NOMO-1 treated with dmso at 0.1 percent for 144 hours (cell line): ENCODE data around the gene RALA.
A peak's percentile ranks its signal among the peaks of the same experiment; 100 is the strongest.

Source experiments
- DNase-seq: peaks from one replicate; lab custom pipeline; 2025; ENCODE audit not compliant: unreplicated experiment; lab: John Stamatoyannopoulos, UW

Gene RALA

DNA sequence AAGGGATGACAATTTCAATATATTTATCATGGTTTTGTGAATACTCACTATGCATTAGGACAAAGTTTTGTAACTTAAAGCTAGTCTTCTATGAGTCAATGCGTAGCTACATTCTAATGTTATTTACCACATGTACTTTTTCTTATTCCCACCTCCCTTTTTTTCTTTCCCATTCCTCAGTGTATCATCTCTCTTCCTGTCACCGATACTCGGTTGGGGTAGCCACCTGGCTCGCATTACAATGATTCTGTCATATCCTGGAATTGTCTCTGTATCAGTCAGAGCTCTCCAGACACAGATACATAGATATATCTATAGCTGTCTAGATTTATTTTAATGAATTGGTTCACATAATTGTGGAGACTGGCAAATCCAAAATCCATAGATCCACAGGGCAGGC is 9.8 kb upstream of the RALA start:
- DNase-seq = no peak

DNA sequence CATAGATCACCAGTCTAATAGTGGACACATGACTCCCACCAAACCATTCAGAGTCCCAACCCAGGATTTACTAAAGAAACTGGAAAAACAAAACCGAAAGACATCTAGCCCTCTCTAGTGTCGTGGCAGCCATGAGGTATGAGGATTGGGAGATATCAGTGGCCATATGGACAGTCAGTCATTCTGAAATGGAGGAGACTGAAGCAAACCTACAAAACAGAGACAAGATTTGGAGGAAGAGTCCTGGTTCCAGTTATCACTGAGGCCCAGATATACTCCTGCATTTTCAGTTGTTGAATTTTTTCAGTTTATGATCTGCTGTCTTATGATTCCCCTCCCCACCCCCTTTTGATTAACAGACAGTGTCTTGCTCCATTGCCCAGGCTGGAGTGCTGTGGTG is 9.1 kb upstream of the RALA start:
- DNase-seq = no peak

DNA sequence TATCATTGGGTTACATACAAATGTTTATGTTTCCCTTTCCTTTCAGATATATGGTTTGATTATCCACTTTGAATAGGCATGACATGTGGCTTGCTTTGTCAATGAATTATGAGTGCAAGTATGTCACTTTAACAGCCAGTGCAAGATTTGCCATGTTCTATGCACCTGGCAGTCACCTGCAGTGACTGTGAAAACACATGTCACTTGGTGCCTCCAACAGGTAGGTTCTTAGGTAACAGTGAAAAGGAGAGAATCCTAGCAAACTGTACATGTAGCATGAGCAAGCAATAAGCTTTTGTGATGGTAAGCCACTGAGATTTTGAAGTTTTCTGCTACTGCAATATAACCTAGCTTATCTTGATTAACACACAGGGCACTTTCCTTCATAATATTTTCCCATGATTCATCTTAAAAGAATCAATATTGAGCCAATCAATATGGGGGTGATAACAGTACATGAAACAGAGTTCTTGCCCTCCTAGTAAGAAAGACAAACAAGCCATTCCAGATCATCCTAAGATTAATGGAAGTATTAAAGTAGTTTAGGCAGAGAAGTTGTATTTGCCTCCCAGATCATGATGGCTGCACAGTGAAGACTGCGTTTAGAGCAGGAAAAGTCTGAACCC is 7.9 kb upstream of the RALA start:
- no peak for DNase-seq

GRCh38 chr7:39616138-39616537 is 7.2 kb upstream of the RALA start:
- DNase-seq = no peak

DNA sequence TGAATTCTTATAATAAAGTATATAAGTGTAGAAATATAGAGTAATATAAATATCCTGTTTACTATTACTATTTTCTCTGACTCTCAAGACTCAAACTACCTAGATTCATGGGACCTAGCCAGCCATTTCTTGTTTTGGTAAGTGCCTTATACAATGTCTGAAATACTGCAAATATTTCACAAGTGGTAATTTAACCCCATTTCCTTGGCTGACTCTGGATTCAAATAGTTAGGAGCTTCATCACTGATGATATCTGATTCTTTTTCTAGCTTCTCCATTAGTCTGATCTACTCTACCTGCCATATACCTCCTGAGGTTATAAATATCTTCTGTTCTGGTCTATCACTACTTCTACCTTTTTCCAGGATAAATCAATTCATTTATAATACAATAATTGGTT is 6.4 kb upstream of the RALA start:
- DNase-seq = no peak

DNA sequence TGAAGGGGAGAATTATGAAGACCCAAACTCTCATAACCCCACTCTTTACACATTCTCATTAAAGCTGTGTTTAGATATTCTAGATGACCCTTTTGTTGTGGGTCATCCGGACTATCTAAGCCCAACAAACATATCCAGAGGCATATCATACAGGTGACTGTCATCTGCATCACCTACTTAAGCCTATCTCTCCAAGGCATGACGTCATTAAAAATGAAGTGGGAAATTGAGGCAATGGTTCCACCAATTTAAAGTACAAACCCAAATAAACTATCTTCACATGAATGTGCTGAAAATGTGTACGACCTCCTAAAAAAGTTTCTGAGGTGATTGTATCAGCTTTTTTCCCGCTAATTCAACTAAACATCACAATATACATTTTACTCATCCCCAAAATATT is 4.5 kb upstream of the RALA start:
- no peak for DNase-seq

DNA sequence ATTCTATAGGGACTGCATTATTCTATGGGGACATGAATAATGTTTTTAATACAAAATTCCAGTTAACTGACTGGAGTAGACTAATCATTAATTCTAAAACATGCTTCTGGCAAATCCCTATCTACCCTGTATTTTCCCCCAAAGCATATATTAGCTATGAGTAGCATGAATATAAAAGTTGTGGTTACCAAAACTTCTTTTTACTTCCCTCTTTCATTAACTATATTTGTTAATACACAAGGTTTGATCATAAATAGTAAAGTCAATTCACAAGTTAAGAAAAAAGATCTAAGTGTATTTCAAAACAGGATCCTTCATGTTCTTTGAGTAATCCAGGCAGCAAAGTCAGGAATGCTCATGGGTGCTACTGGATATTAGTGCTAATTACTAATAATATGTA is 2.9 kb upstream of the RALA start:
- no peak for DNase-seq

GRCh38 chr7:39621261-39621660 is 2.1 kb upstream of the RALA start:
- no peak for DNase-seq

GRCh38 chr7:39621784-39622411 is 1.5 kb upstream of the RALA start:
- DNase-seq = peak; percentile 80

GRCh38 chr7:39622609-39623008 is 763 bp upstream of the RALA start:
- DNase-seq = no peak

DNA sequence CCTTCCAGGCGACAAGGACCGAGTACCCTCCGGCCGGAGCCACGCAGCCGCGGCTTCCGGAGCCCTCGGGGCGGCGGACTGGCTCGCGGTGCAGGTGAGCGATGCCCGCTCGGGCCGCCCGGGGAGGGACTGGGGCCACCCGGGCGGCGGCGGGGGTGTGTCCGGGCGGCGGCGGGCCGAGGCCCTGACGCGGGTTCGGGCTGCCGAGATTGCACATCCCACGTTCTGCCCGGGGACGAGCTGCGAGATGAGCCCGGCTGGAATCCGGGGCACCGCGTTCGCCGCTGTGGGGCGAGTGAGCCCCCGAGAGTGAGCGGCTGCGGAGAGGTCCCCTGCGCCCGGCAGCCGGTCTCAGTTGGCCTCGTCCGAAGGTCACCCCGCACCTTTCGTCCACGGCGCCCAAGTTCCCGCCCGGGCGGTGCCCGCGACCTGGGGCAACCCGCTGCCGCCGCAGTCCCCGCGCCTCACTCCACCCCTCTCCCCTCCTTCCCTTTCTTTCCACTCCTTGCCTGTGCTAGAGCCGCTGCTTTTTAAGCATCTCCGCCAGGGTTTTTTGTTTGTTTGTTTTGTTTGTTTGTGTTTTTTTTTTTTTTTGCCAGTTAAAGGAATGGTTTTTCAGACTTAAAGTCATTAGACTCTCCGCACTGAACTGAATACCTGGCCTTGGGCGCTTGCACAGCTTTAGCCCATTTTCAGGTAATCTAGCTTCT is 515 bp downstream of the RALA start:
- no peak for DNase-seq

GRCh38 chr7:39624442-39624807 is 1.1 kb downstream of the RALA start:
- no peak for DNase-seq

DNA sequence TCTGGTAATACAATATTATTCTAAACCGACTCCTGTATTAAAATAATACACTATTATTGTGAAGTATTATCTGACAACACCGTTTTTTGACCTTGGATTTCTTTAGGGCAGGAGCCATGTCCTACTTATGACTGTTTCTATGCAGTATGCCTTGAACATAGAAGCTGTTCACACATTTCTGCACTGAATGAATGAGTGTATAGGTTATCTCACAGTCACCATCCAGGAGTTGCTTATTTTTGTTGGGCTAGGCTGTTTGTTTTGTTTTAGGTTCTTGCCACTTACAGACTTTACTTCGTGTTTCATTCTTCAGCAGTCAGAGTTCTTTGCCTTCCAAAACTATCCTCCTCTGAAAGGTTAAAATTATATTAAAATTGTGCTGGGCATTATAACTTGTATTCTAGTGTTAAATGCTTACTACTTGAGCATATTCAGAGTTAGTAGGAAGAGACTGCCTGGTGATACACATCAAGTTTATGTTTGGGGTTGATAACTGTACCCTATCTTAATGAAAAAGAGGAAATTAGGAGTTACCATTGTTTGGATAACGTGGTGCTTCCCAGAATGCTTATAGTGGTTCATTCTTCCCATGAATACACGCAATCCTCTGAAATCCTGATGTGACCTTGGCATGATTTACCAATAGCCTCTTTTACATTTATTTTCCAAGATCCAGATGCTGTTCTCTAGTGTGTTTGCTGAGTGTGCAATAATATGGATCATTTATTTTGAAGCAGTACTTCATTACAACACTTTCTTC is 1.7 kb downstream of the RALA start:
- no peak for DNase-seq

GRCh38 chr7:39631736-39632308 is 8.4 kb downstream of the RALA start:
- no peak for DNase-seq

GRCh38 chr7:39633563-39634477 is 10.4 kb downstream of the RALA start:
- DNase-seq = no peak

GRCh38 chr7:39634478-39634805 is 11.1 kb downstream of the RALA start:
- DNase-seq = no peak

DNA sequence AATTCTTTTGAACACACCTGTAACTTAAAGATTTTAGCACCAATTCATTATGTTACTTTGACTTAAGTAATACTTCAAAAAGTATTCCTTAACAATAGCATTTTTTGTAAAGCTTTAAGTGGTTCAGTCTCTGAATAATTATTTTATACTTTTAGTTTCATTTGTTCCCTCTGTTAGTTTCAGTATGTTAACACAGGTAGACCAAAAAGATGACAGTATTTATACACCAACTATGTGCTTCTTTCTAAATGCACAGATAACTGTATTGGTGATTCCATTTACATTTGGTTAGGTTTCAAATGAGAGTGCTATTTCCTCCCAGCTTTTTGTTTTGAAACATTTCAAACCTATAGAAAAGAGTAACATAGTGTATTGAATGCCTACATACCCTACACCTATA is 14.0 kb downstream of the RALA start:
- DNase-seq = no peak

DNA sequence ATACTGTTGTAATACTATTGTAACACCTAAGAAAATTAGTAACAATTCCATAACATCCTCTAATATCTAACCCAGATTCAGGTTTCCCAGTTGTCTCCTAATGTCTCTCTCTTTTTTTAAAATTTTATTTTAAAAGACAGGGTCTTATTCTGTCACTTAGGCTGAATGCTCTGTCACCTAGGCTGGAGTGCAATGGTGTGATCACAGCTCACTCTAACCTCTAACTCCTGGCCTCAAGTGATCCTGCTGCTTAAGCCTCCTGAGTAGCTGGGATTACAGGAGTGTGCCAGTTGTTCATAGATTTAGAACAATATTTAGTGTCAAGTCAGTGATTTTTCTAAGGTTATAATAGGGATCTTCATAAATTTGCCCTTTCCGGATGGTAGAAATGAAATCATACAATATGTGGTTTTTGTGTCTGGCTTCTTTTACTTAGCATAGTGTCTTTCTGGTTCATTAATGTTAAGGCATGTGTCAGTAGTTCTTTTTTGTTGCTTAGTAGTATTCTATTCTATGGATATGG is 14.7 kb downstream of the RALA start:
- DNase-seq = no peak

- no peak for DNase-seq
Measured at GRCh38 chr7:39642896-39643295, 19.5 kb downstream of the RALA start.

DNA sequence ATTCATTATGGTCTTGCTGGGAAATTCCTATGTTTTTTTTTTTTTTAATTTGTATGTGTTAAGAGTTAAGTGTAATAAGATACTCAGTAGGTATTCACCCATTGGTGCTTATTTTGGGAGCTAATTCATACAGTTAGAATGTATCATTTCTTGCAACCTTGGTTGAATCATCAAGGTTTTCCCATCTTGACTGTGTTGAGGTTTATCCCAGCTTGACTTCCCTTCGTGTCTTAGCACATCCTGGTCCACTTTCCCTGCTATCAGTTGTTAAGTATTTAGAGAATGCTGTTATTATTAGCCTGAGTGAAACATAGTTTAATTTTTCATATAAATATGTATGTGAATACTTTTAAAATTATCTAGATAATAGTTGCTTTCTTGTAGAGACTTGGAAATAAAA is 20.8 kb downstream of the RALA start:
- no peak for DNase-seq
